WTC11 (cell line): ENCODE data around the gene INSM2.

ENCODE experiments used
- JUN ChIP-seq: sonication (generic); formaldehyde crosslinking; IDR thresholded peaks from 2 replicates; pipeline ENCODE4 v1.8.0; 2023; ENCODE audit warnings: mild to moderate bottlenecking, missing genetic modification reagents
- KAT7 ChIP-seq: sonication (generic); formaldehyde crosslinking; IDR thresholded peaks from 2 replicates; pipeline ENCODE4 v1.8.1; 2023; ENCODE audit warnings: missing genetic modification reagents, mild to moderate bottlenecking, borderline replicate concordance
- NR2C2 ChIP-seq: sonication (generic); formaldehyde crosslinking; IDR thresholded peaks from 2 replicates; pipeline ENCODE4 v1.8.0; 2022; ENCODE audit warnings: mild to moderate bottlenecking, missing genetic modification reagents
- ZBTB21 ChIP-seq: sonication (generic); formaldehyde crosslinking; IDR thresholded peaks from 2 replicates; pipeline ENCODE4 v1.8.1; 2023; ENCODE audit warnings: mild to moderate bottlenecking, missing genetic modification reagents, borderline replicate concordance
- ZNF423 ChIP-seq: fragments of 250-450 bp; sonication (Bioruptor Pico); IDR thresholded peaks from 2 replicates; pipeline ENCODE4 v2.1.2; 2022; ENCODE audit warnings: mild to moderate bottlenecking, moderate library complexity
- TF ChIP-seq, protein P1 (sequence below): sonication (generic); formaldehyde crosslinking; IDR thresholded peaks from 2 replicates; pipeline ENCODE4 v1.8.1; 2022; ENCODE audit warnings: low read depth, mild to moderate bottlenecking, moderate library complexity, missing genetic modification reagents, borderline replicate concordance
- TF ChIP-seq, protein P2 (sequence below): sonication (generic); formaldehyde crosslinking; IDR thresholded peaks from 2 replicates; pipeline ENCODE4 v1.8.1; 2023; ENCODE audit warnings: mild to moderate bottlenecking, missing genetic modification reagents, moderate library complexity
- TF ChIP-seq, protein P3 (sequence below): fragments of 200-600 bp; IDR thresholded peaks from 2 replicates; pipeline ENCODE4 v1.8.0; 2022; ENCODE audit warnings: antibody characterized with exemption
- TF ChIP-seq, protein P4 (sequence below): sonication (generic); formaldehyde crosslinking; IDR thresholded peaks from 2 replicates; pipeline ENCODE4 v1.8.1; 2023; ENCODE audit warnings: mild to moderate bottlenecking, moderate library complexity, missing genetic modification reagents
- TF ChIP-seq, protein P5 (sequence below): sonication (generic); formaldehyde crosslinking; IDR thresholded peaks from 2 replicates; pipeline ENCODE4 v1.8.0; 2022; ENCODE audit warnings: mild to moderate bottlenecking, missing genetic modification reagents
- TF ChIP-seq, protein P6 (sequence below): sonication (generic); formaldehyde crosslinking; conservative IDR thresholded peaks from 2 replicates; pipeline ENCODE4 v1.8.1; 2022; ENCODE audit warnings: mild to moderate bottlenecking, missing genetic modification reagents
- TF ChIP-seq, protein P7 (sequence below): sonication (generic); formaldehyde crosslinking; IDR thresholded peaks from 2 replicates; pipeline ENCODE4 v1.8.1; 2022; ENCODE audit warnings: mild to moderate bottlenecking, missing genetic modification reagents, moderate library complexity, borderline replicate concordance
- TF ChIP-seq, protein P8 (sequence below): sonication (generic); formaldehyde crosslinking; IDR thresholded peaks from 2 replicates; pipeline ENCODE4 v1.8.0; 2023; ENCODE audit warnings: missing genetic modification reagents

DNA sequence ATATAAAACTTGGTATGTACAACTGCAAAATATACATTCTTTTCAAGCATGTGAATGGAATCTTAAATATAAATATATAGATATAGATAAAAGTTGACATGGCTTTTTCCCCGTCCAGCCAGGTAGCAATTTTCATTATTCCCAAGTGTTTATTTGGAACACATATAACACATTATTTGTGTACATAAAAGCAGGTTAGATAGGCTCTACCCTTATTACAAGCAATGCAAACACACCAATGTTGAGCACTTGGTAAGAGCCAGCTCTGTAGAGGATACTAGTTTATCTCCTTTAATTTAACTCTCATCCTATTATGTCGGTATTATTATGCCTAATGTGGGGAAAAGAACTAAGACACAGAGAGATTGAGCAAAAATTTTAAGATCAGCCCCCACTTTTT, 7.0 kb upstream of the INSM2 start:
- TF ChIP-seq, protein P1, sequence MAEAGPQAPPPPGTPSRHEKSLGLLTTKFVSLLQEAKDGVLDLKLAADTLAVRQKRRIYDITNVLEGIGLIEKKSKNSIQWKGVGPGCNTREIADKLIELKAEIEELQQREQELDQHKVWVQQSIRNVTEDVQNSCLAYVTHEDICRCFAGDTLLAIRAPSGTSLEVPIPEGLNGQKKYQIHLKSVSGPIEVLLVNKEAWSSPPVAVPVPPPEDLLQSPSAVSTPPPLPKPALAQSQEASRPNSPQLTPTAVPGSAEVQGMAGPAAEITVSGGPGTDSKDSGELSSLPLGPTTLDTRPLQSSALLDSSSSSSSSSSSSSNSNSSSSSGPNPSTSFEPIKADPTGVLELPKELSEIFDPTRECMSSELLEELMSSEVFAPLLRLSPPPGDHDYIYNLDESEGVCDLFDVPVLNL (CRISPR knock-in tag) = no peak
- no peak for TF ChIP-seq ZNF423 (CRISPR knock-in tag)
- TF ChIP-seq, protein P2, sequence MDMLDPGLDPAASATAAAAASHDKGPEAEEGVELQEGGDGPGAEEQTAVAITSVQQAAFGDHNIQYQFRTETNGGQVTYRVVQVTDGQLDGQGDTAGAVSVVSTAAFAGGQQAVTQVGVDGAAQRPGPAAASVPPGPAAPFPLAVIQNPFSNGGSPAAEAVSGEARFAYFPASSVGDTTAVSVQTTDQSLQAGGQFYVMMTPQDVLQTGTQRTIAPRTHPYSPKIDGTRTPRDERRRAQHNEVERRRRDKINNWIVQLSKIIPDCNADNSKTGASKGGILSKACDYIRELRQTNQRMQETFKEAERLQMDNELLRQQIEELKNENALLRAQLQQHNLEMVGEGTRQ (CRISPR knock-in tag) = no peak
- TF ChIP-seq, protein P3, sequence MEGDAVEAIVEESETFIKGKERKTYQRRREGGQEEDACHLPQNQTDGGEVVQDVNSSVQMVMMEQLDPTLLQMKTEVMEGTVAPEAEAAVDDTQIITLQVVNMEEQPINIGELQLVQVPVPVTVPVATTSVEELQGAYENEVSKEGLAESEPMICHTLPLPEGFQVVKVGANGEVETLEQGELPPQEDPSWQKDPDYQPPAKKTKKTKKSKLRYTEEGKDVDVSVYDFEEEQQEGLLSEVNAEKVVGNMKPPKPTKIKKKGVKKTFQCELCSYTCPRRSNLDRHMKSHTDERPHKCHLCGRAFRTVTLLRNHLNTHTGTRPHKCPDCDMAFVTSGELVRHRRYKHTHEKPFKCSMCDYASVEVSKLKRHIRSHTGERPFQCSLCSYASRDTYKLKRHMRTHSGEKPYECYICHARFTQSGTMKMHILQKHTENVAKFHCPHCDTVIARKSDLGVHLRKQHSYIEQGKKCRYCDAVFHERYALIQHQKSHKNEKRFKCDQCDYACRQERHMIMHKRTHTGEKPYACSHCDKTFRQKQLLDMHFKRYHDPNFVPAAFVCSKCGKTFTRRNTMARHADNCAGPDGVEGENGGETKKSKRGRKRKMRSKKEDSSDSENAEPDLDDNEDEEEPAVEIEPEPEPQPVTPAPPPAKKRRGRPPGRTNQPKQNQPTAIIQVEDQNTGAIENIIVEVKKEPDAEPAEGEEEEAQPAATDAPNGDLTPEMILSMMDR = no peak
- TF ChIP-seq, protein P4, sequence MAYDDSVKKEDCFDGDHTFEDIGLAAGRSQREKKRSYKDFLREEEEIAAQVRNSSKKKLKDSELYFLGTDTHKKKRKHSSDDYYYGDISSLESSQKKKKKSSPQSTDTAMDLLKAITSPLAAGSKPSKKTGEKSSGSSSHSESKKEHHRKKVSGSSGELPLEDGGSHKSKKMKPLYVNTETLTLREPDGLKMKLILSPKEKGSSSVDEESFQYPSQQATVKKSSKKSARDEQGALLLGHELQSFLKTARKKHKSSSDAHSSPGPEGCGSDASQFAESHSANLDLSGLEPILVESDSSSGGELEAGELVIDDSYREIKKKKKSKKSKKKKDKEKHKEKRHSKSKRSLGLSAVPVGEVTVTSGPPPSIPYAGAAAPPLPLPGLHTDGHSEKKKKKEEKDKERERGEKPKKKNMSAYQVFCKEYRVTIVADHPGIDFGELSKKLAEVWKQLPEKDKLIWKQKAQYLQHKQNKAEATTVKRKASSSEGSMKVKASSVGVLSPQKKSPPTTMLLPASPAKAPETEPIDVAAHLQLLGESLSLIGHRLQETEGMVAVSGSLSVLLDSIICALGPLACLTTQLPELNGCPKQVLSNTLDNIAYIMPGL (CRISPR knock-in tag) = no peak
- TF ChIP-seq, protein P5, sequence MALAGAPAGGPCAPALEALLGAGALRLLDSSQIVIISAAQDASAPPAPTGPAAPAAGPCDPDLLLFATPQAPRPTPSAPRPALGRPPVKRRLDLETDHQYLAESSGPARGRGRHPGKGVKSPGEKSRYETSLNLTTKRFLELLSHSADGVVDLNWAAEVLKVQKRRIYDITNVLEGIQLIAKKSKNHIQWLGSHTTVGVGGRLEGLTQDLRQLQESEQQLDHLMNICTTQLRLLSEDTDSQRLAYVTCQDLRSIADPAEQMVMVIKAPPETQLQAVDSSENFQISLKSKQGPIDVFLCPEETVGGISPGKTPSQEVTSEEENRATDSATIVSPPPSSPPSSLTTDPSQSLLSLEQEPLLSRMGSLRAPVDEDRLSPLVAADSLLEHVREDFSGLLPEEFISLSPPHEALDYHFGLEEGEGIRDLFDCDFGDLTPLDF (CRISPR knock-in tag) = no peak
- TF ChIP-seq, protein P6, sequence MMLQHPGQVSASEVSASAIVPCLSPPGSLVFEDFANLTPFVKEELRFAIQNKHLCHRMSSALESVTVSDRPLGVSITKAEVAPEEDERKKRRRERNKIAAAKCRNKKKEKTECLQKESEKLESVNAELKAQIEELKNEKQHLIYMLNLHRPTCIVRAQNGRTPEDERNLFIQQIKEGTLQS (CRISPR knock-in tag) = no peak
- no peak for TF ChIP-seq KAT7 (CRISPR knock-in tag)
- TF ChIP-seq JUN = no peak
- TF ChIP-seq NR2C2 (CRISPR knock-in tag) = no peak
- TF ChIP-seq, protein P7, sequence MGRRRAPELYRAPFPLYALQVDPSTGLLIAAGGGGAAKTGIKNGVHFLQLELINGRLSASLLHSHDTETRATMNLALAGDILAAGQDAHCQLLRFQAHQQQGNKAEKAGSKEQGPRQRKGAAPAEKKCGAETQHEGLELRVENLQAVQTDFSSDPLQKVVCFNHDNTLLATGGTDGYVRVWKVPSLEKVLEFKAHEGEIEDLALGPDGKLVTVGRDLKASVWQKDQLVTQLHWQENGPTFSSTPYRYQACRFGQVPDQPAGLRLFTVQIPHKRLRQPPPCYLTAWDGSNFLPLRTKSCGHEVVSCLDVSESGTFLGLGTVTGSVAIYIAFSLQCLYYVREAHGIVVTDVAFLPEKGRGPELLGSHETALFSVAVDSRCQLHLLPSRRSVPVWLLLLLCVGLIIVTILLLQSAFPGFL (CRISPR knock-in tag) = no peak
- TF ChIP-seq, protein P8, sequence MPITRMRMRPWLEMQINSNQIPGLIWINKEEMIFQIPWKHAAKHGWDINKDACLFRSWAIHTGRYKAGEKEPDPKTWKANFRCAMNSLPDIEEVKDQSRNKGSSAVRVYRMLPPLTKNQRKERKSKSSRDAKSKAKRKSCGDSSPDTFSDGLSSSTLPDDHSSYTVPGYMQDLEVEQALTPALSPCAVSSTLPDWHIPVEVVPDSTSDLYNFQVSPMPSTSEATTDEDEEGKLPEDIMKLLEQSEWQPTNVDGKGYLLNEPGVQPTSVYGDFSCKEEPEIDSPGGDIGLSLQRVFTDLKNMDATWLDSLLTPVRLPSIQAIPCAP (CRISPR knock-in tag) = no peak
- TF ChIP-seq ZBTB21 (CRISPR knock-in tag) = no peak
